Hepatic stellate cell (primary cell): ENCODE measurements around the gene TEX13B.

Source experiments
- DNase-seq: peaks from one replicate; pipeline ENCODE4 v3.0.0; 2011; ENCODE audit warnings: low spot score

Gene TEX13B

DNA sequence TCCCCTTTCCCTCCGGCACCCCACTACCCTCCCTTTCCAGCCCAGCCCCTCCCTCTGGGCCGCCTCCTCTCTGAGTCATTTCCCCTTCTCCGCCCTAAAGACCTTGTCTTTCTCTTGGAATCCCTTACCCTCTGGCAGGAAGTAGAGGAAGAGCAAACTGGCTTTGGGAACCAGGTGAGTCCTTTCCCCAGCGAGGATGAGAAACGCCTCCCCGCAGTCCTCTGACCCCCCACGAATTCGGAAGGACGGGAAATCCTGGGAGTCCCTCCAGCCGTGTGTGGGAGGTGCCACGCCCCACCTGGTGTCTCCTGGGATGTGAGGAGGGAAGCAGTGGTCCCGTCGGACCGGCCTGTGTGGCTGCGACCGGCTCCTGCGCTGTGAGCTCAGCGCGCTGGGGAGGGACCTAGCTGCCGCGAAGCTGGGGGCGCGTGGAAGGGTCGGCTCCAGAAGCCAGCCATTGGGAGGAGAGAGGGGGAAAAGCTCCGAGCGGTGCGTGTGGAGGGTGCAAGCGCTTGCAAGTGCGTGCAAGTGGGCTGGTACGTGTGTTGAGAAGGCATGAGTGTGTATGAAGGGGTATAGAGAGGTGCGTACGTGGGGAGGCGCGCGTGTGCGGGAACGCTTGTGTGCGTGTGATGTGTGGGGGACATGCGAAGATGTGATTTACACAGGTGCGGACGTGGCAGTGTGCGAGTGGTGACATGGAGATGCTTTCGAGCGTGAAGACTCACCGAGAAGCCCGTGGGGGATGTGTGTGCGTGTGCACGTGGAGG, 46.3 kb downstream of the TEX13B start:
- no peak for DNase-seq

DNA sequence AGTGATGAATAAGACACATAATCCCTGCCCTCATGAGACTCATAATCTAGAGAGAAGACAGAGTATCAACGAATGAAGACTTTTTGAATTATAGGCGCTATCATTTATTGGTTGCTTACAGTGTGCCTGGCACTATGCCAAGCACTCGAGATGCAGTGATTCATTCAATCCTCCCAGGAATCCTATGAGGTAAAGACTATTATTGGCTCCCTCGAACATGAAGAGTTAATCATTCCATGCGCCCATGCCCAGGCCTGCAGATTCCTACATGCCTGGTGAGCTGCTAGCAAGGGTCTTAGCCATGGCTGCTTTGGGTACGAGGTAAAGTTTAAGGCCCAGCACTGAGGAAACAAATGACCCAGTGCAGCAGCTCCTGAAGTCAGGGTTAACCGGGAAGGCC, 47.0 kb downstream of the TEX13B start:
- no peak for DNase-seq

DNA sequence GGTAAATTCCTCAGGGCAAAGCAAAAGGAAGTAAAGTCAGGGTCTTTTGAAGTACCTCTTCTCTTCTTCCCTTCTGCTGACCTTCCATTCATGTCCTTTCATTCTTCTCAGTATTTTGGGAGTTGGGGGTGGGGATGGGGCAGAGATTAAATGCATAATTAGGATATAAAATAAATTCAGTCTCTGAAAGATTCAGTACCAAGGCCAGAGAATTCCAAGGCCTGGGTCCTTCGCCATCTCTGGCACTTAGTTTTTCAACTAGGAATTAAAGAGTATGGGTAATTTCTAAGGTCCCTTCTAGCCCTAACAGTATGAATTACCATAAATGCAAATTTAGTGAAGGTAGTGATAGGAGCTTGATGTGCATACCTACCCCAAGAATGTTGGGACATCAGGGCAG, 47.9 kb downstream of the TEX13B start:
- DNase-seq, result no peak
